Central memory CD8-positive, alpha-beta T cell (primary cell): ENCODE results near the gene TBC1D14.

Source experiments
- ATAC-seq: fragments of 150-1000 bp; cut with Tn5 transposase; replicated peaks from 2 replicates; pipeline ENCODE4 v1.10.0; 2022; ENCODE audit warnings: mild to moderate bottlenecking, moderate FRiP score, moderate number of reproducible peaks; ENCODE audit not compliant: poor library complexity, severe bottlenecking; ENCODE audit errors: extremely low read depth
- DNase-seq, 2 donors: peaks; one replicate each; pipeline ENCODE4 v3.0.0; 2021; ENCODE audit warnings: low spot score in 2 of 2
- H3K27ac Mint-ChIP-seq: one replicate; pipeline ENCODE4 v1.8.0; 2022; ENCODE audit warnings: low read depth, mild to moderate bottlenecking, moderate library complexity, mixed read lengths
- H3K27me3 Mint-ChIP-seq: one replicate; pipeline ENCODE4 v1.8.0; 2022; ENCODE audit warnings: mixed read lengths
- H3K36me3 Mint-ChIP-seq: one replicate; pipeline ENCODE4 v1.8.0; 2022; ENCODE audit warnings: mild to moderate bottlenecking, moderate library complexity, mixed read lengths; ENCODE audit not compliant: insufficient read depth
- H3K4me1 Mint-ChIP-seq: one replicate; pipeline ENCODE4 v1.8.0; 2022; ENCODE audit warnings: mixed read lengths
- H3K4me3 Mint-ChIP-seq: one replicate; pipeline ENCODE4 v1.8.0; 2022; ENCODE audit warnings: mild to moderate bottlenecking, moderate library complexity, mixed read lengths
- H3K9me3 Mint-ChIP-seq: one replicate; pipeline ENCODE4 v1.8.0; 2022; ENCODE audit warnings: mixed read lengths

The TBC1D14 gene

GRCh38 chr4:6942238-6942800 lies 32.7 kb downstream of the TBC1D14 start:
- peaks cover 4% of the 10 kb centered on the region for H3K36me3 Mint-ChIP-seq
- no peaks in the 10 kb centered on the region for H3K9me3 Mint-ChIP-seq
- H3K4me1 Mint-ChIP-seq, result peaks cover 65% of the 10 kb centered on the region
- peak; percentile 84 for ATAC-seq
- H3K27ac Mint-ChIP-seq, result peak overlapping the region; percentile 94
- H3K27me3 Mint-ChIP-seq, result no peaks in the 10 kb centered on the region
- H3K4me3 Mint-ChIP-seq, result peak overlapping the region; percentile 79
- peak in 1 of 2 donors; percentile 22 for DNase-seq

- Mint-ChIP-seq H3K4me1 (peaks cover 63% of the 10 kb centered on the region), H3K36me3 (peaks cover 4% of the 10 kb centered on the region), H3K4me3 (peak overlapping the region; percentile 79), H3K27me3 (no peaks in the 10 kb centered on the region), H3K9me3 (no peaks in the 10 kb centered on the region), H3K27ac (peak overlapping the region; percentile 94)
- ATAC-seq (no peak), DNase-seq (no peak)
Measured at GRCh38 chr4:6943012-6943884, 33.6 kb downstream of the TBC1D14 start.

- DNase-seq (no peak), ATAC-seq (no peak)
- Mint-ChIP-seq H3K4me1 (peaks cover 61% of the 10 kb centered on the region), H3K4me3 (no peak overlapping the region), H3K36me3 (peaks cover 4% of the 10 kb centered on the region), H3K27me3 (no peaks in the 10 kb centered on the region), H3K27ac (peak overlapping the region; percentile 94), H3K9me3 (no peaks in the 10 kb centered on the region)
Measured at GRCh38 chr4:6943885-6944225, 34.2 kb downstream of the TBC1D14 start.

- H3K4me1 Mint-ChIP-seq, result peaks cover 61% of the 10 kb centered on the region
- ATAC-seq, result no peak
- H3K27ac Mint-ChIP-seq, result peak overlapping the region; percentile 94
- peak overlapping the region; percentile 16 for H3K4me3 Mint-ChIP-seq
- no peaks in the 10 kb centered on the region for H3K27me3 Mint-ChIP-seq
- H3K9me3 Mint-ChIP-seq, result no peaks in the 10 kb centered on the region
- H3K36me3 Mint-ChIP-seq, result peaks cover 4% of the 10 kb centered on the region
- DNase-seq, result no peak
Measured at GRCh38 chr4:6944301-6945051, 34.9 kb downstream of the TBC1D14 start.

GRCh38 chr4:6945052-6945409 lies 35.4 kb downstream of the TBC1D14 start:
- H3K27me3 Mint-ChIP-seq, result no peaks in the 10 kb centered on the region
- H3K4me1 Mint-ChIP-seq, result peaks cover 63% of the 10 kb centered on the region
- H3K9me3 Mint-ChIP-seq, result no peaks in the 10 kb centered on the region
- DNase-seq (no peak), ATAC-seq (no peak)
- H3K27ac Mint-ChIP-seq, result no peak overlapping the region
- peaks cover 5% of the 10 kb centered on the region for H3K36me3 Mint-ChIP-seq
- H3K4me3 Mint-ChIP-seq, result peak overlapping the region; percentile 16

GRCh38 chr4:6946497-6946896 lies 36.9 kb downstream of the TBC1D14 start:
- no peak overlapping the region for H3K4me3 Mint-ChIP-seq

GRCh38 chr4:6948134-6948460 lies 38.5 kb downstream of the TBC1D14 start:
- peaks cover 49% of the 10 kb centered on the region for H3K4me1 Mint-ChIP-seq
- H3K9me3 Mint-ChIP-seq, result no peaks in the 10 kb centered on the region
- H3K4me3 Mint-ChIP-seq, result no peak overlapping the region
- no peak overlapping the region for H3K27ac Mint-ChIP-seq
- no peak for DNase-seq
- no peaks in the 10 kb centered on the region for H3K27me3 Mint-ChIP-seq
- no peak for ATAC-seq
- H3K36me3 Mint-ChIP-seq, result peaks cover 5% of the 10 kb centered on the region

More at GRCh38 chr4:6946497-6946896, 36.9 kb downstream of the TBC1D14 start:
- DNase-seq (no peak), ATAC-seq (no peak)
- Mint-ChIP-seq H3K9me3 (no peaks in the 10 kb centered on the region), H3K27me3 (no peaks in the 10 kb centered on the region), H3K4me1 (peaks cover 54% of the 10 kb centered on the region), H3K27ac (no peak overlapping the region), H3K36me3 (peaks cover 6% of the 10 kb centered on the region)

GRCh38 chr4:6951880-6952381 lies 42.3 kb downstream of the TBC1D14 start:
- Mint-ChIP-seq H3K27me3 (no peaks in the 10 kb centered on the region), H3K4me1 (peaks cover 54% of the 10 kb centered on the region), H3K9me3 (no peaks in the 10 kb centered on the region), H3K27ac (peak overlapping the region; percentile 27), H3K36me3 (peaks cover 5% of the 10 kb centered on the region), H3K4me3 (peak overlapping the region; percentile 10)
- ATAC-seq (no peak), DNase-seq (no peak)

- no peak for DNase-seq
- no peak for ATAC-seq
- H3K36me3 Mint-ChIP-seq, result peaks cover 3% of the 10 kb centered on the region
- H3K27ac Mint-ChIP-seq, result peak overlapping the region; percentile 29
- peaks cover 59% of the 10 kb centered on the region for H3K4me1 Mint-ChIP-seq
- H3K9me3 Mint-ChIP-seq, result no peaks in the 10 kb centered on the region
- H3K4me3 Mint-ChIP-seq, result no peak overlapping the region
- no peaks in the 10 kb centered on the region for H3K27me3 Mint-ChIP-seq
Measured at GRCh38 chr4:6953751-6954380, 44.2 kb downstream of the TBC1D14 start.

- Mint-ChIP-seq H3K27me3 (no peaks in the 10 kb centered on the region), H3K27ac (no peak overlapping the region), H3K4me1 (peaks cover 58% of the 10 kb centered on the region), H3K4me3 (no peak overlapping the region), H3K9me3 (no peaks in the 10 kb centered on the region), H3K36me3 (peaks cover 2% of the 10 kb centered on the region)
- ATAC-seq, result no peak
- DNase-seq, result no peak
Measured at GRCh38 chr4:6955261-6955911, 45.8 kb downstream of the TBC1D14 start.

GRCh38 chr4:6956087-6956433 lies 46.4 kb downstream of the TBC1D14 start:
- Mint-ChIP-seq H3K27ac (no peak overlapping the region), H3K4me1 (peaks cover 59% of the 10 kb centered on the region), H3K27me3 (no peaks in the 10 kb centered on the region), H3K36me3 (peaks cover 2% of the 10 kb centered on the region), H3K9me3 (no peaks in the 10 kb centered on the region), H3K4me3 (no peak overlapping the region)
- DNase-seq (no peak), ATAC-seq (no peak)
